Measurements from ENCODE around the gene ZFYVE28.
"Not testable (repeated sequence)": the region's sequence is repeated elsewhere in the genome, so short reads cannot be mapped to it uniquely, and the experiment has no call there.

The ZFYVE28 gene

DNA sequence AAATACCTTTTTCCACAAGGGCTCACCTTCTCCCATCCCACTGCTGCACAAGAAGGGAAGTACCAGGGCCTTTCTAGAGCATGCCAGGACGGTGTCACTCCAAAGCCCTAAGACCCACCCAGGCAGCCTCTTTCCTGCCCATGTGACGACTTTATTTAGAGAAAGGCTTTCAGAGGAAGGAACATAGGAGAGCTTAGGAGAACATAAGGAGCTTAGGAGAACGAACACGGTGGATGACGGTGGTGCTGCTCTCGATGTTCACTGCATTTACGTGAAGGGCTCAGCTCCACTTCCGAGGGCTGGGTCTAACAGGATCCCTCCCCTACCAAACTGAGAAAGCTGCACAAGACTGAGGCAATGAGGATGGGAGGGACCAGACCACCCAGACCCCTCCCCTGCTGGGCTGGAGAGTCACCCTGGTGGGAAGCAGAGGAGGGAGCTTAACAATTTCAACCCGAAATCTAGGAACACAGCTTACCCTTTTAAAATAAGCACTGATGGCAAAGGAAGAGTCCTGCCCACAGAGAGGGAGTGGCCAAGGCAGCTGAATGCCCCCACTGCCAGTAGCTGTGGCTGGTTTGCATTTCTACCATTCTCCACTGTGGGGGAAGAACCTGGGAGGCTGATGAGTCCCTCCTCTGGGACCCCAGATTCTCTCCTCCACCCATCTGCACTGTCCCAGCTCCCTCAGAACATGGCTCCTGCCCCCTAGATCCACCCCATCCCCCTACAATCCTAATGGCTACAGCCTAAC, 29.8 kb downstream of the ZFYVE28 start:
- DNase-seq, result no peak

DNA sequence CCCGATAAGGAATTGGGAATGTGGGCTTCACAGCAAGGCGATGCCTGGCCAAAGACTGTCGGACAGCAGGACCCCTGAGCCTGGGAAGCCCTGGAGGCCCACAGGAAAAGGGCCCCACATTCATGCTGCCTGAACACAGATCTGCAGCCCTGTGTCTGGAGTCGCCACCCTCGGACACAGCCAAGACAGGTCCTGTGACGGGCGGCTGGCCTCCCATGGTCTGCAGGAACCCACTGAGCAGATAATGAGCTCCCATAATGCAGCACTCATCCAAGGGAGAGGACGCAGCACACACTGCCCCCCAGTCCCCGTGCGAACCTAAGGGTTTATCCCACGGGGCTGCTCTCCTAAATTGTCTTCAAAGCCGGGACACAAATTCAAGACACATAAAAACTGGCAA, 30.6 kb downstream of the ZFYVE28 start:
- DNase-seq, result no peak

DNA sequence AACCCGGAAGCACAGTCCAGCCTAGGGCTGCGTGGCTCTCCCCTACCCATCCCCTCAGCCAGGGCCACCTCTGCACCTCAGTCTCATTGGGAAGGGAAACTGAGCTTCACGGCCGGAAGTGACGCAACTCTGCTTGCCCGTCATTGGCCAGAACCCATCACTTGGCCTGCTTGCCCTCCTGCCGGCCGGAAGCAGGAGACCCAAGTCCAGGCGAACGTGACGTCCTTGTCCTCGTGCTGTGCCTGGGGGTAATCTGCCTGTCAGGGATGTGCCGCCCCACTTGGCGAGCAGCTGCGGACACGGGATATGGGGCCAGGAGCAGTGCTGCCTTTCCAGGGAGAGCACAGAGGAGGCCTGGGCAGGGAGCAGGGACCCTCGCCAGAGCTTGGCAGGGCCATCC, 31.2 kb downstream of the ZFYVE28 start:
- no peak for DNase-seq

DNA sequence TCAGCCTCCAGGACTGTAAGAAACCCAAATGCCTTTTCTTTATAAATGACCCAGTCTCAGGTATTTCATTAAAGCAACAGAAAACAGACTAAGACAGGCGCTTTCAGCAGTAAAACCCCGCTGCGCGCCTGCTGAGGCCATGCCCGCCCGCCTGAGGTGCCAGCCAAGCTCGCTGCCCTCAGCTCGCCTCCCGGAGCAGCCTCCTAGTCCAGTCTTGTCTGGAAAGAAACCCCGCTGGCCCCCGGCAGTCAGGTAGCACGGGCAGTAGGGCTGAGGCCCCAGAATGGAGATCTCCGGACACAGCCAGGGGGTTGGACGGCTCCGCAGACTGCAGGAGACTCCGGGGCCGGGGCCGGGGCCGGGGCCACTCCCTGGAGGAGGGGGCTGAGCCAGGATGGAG, 31.7 kb downstream of the ZFYVE28 start:
- no peak for DNase-seq

DNA sequence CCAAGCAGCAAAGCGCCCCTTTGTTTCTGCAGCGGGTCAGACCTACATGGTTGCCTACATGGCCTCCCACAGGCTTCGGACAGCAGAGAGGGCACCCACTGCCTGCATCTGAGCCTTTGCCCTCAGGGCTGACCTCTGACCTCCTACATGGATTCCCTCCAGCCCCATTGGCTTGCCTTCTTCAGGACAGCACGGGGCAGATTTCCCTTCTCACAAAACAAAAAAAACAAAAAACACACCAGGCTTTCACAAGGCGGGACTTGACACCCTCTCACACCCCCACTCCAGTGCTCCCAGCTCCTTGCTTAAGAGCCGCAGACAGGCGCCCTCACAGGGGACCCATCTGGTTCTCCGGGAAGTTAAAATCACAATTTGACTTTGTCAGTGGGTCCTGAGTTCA, 32.9 kb downstream of the ZFYVE28 start:
- DNase-seq, result no peak

DNA sequence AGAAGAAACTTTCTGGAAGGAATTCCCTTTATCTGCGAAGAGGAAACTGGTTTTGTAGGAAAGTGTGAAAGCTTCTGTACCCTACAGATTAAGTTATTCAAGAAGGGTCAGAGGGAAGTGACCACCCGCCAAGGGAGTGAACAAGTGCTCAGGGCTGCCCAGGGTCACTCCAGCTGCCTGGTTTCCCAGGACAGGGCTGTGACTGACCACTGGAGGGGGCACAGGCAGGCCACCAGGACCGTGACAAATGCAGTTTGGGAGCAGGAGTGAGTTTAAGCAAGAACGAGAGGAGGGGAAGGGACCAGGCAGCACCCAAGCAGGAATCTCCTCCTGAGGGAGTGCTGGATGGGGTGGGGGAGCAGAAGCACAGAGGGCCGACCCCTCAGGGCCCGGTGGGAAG, 34.2 kb downstream of the ZFYVE28 start:
- DNase-seq, result no peak

DNA sequence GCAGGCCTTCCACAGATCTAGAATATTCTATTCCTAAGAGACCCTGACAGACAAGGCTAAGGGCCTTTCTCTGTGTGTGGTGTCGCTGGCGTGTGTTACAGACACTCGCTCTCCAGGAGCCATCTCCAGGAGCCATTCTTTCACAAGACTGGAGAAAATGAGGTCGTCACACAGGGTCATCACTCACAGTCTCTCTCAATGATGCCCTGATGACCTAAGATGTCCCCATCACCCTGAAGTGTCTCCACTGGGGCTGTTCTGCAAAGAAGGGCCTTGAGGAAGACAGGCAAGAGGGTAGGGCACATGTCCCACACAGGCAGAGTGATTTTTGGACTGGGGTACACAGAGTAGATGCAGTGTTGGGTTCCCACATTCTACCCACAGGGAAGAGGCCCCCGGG, 34.7 kb downstream of the ZFYVE28 start:
- no peak for DNase-seq

DNA sequence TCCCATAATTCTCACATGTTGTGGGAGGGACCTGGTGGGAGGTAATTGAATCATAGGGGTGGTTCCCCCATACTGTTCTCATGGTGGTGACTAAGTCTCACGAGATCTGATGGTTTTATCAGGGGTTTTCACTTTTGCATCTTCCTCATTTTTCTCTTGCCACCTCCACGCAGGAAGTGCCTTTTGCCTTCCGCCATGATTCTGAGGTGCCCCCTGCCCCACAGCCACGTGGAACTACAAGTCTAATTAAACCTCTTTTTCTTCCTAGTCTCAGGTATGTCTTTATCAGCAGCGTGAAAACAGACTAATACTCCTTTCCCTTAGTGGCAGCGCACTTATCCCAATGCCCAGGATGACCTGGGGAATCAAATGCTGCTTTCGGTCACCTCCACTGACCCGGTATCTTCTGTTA, 35.2 kb downstream of the ZFYVE28 start:
- DNase-seq, result not testable (repeated sequence)

DNA sequence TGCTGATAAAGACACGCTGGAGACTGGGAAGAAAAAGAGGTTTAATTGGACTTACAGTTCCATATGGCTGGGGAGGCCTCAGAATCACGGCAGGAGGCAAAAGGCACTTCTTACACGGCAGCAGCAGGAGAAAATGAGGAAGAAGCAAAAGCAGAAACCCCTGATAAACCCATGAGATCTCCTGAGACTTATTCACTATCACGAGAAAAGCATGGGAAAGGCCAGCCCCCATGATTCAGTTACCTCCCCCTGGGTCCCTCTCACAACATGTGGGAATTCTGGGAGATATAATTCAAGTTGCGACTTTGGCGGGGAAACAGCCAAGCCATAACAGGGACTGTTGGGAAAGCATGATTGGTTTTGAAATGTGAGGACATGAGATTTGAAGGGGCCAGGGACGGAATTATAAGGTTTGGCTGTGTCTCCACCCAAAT, 35.7 kb downstream of the ZFYVE28 start:
- not testable (repeated sequence) for DNase-seq

DNA sequence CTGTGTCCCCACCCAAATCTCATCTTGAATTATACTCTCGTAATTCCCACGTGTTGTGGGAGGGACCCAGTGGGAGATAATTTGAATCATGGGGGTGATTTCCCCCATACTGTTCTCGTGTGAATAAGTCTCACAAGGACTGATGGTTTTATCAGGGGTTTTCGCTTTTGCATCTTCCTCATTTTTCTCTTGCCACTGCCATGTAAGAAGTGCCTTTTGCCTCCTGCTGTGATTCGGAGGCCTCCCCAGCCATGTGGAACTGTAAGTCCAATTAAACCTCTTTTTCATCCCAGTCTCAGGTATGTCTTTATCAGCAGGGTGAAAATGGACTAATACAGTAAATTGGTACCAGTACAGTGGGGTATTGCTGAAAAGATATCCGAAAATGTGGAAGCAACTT, 37.9 kb downstream of the ZFYVE28 start:
- not testable (repeated sequence) for DNase-seq

DNA sequence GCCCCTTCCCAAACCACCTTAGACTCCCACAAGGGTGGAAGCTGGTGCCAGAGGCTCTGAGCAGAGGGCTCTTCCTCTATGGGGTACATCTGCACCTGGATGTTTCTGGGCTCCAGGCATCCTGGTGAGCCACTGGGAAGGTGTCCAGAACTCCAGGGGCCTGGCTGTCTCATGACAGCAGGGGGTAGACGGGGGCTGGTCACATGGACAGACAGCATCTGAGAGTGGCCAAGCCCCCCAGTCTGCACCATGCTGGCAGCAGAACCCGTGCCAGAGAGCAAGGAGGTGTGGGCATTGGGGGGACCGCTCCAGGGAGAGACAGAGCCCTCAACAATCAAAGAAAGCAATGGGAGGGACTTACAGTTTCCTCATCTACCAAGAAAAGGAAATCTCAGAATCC, 39.5 kb downstream of the ZFYVE28 start:
- no peak for DNase-seq

DNA sequence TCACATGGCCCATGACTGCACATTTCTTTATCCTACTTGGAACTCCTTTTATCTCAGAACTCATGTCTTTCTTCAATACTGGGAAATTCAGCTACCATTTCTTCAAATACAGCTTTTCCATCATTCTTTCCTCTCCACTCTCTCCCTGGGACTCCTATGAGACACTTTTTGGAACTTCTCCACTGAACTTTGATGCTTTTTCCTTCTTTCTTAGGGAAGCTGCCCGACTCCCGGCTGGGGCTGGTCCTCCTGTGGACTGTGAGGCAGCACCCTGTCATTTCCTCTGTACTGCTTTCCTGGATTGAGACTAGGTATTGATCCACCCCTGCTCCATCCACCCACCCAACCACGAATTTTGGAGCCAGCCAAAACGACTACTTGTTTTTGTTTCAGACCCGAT, 40.0 kb downstream of the ZFYVE28 start:
- no peak for DNase-seq

DNA sequence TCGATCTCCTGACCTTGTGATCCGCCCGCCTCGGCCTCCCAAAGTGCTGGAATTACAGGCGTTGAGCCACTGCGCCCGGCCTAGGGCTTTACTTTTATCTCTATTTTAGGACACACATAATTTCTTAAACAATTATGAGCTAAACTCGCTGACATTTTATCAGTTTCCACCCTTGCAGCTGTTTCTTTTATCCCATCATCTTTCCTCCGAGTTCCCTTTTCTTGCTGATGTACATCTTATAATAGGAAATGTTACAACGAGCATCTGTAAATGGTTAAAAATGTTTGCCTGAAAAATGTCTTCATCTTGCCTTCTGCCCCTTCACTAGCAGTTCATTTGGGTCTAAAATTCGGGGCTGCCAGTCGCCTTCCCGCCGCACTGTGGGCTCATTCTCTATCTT, 41.2 kb downstream of the ZFYVE28 start:
- no peak for DNase-seq

DNA sequence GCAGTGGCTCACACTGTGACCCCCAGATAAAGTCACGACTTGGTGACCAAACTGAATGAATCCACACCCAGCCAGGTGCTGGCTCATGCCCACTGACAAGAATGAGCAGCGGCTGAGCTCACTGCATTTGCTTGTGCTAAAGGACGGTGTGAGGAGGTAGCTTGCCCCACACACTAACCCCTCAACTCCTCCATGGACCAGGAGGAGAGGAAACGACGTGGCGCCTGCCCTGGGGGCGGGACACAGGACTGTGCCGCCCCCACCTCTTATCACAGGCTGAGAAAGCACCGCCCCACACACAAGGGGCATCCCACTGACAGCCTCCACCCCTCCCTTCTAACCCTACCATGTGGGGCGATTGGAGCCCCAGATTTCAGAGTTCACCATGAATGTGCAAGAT, 43.0 kb downstream of the ZFYVE28 start:
- DNase-seq, result no peak

DNA sequence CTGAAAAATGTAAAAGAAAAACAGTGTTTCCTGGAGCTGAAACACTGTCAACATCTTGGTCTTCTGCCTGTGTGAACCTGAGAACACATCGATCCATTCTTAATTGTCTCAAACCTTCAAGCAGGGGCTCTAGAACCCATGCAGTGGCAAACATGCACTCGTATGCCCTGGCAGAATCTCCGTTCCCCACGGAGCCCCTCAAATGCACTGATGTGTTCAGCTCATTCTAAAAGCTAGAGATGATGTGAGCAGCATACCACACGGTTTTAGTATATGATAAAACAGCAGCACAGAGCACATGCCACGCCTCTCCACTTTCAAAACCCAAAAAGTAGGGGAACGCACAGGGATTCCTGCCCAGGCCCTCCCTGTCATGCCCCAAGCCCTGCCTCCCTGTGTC, 44.9 kb downstream of the ZFYVE28 start:
- DNase-seq, result no peak

DNA sequence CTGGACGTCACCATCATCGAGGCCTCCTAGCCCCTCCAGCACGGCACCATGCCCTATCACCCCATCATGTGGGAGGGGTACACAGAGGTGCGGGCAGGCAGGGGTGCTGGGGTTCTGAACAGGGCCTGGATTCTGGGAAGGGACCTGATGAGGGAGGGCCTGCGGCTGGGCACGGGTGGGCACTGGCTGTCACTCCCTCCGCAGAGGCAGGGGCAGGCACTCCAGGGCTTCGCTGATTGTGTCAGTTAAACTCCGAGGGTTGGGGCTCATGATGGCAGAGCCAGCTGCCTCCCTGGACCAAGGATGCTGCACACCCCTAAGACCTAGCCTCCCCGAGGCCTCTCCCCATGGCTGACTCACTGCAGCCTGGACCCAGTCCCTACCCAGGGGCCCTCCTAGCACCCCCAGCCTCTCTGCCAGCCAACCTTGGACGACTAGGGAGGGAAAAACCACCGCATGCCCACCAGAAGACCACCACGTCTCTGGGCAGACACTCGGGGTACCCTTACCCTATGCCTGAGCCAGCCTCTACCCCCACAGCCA, 45.9 kb downstream of the ZFYVE28 start:
- DNase-seq, result no peak

DNA sequence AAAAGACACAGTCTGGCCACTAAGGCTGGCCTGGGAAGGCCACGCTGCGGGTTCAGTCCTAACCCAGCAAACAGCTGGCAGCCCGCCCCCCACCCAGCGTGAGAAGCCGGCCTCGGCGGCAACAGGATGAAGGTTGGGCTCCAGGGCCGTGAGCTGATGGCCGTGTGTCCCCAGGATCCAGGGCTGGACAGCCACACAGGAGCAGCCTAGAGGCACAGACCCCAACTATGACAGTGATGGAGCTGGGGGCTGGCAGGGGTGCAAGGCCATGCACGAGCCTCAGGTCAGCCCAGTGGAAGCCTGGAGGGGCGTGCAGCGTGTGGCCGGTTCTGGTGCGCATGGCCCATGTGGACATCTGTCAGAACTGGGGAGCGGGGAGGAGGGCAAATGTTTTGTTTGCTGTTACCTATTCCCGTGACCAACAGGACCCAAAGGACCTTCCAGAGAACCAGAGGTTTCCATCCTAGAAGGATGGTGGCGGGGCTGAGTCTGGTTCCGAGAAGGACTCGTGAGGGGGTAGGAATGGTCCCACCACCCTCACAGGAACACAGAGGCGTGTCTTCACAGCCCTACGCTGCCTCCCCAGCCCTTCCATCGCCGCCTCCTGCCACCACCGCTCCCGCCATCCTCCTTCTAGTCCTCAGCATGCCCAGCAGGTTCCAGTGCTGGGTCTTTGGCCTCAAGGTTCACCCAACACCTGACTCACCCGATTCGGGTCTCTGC, 46.5 kb downstream of the ZFYVE28 start:
- DNase-seq, result no peak

DNA sequence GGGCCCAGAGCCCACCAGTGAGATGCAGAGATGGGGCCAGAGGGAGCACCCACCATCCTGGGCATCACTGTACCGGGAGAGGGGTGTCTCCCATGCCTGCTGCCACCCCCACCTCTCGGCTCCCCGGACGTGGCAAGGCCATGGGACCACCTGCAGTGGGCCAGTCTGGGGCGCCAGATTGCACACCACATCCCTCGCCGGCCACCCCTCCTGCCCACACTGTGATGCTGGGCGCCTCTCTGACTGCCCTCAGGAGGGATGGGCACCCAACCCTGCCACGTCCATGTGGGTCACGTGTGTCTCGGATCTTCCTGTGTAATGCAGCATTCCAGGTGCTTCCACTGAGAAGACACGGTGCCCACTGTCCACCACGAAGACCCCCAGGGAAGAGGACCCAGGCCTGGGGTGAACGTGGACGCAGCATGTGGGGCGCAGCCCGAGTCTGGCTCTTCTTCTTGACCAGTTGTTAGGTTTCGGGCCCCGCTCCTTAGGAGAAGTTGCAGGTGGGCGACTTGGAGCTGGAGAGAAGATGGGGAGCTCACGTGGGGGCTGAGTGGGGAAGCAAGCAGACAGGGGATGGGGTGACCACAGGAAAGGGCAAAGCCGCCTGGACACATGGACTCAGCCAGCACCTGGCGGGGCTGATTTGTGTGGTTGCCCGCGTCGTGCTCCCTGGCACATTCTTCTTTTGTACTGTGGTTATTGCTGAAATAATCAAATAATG, 47.7 kb downstream of the ZFYVE28 start:
- no peak for DNase-seq

DNA sequence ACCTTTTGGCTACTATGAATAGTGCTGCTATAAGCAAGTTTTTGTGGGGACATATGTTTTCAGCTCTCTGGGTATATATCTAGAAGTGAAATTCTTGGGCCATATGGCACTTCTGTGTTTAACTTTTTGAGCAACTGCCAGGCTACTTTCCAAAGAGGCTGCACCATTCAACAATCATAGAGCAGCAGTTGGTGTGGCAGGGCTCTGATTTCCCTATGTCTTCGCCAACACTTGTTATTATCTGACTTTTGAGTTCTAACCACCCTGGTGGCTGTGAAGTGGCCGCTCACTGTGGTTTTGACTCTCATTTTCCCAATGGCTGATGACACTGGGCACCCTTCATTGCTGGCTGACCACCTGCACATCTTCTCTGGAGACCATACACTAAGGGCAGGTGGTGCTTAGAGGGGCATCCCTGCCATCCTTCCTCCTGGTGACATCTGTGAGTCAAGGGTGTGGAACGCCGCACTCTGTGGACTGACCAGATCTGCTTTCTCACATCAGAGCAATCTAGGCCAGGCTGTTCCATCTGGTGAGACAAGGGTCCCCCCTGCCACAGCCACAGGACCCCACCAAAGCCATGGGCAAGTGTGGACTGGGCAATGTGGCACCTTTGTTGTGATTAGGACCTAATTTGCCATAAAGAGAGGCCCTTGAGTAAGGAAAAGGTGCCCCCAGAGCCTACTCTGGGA, 49.6 kb downstream of the ZFYVE28 start:
- no peak for DNase-seq

DNA sequence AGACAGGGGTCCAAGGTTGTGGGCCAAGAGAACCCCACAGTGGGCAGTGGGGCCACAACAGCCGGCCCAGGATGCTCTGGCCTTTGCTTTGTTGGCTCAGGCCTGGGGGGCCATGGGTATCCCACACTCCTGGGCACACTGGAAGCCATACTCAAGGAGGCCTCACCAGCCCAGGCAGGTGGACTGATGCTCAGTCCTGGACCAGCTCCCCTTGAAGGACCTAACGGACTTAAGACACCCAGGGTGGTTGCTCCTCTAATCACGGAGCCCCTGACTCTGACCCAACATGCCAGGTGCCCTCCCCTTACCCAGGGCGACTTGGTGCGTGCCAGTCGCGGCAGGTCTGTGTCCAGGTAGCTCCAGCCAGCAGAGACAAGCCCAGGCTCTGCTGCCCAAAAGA, 50.8 kb downstream of the ZFYVE28 start:
- no peak for DNase-seq

DNA sequence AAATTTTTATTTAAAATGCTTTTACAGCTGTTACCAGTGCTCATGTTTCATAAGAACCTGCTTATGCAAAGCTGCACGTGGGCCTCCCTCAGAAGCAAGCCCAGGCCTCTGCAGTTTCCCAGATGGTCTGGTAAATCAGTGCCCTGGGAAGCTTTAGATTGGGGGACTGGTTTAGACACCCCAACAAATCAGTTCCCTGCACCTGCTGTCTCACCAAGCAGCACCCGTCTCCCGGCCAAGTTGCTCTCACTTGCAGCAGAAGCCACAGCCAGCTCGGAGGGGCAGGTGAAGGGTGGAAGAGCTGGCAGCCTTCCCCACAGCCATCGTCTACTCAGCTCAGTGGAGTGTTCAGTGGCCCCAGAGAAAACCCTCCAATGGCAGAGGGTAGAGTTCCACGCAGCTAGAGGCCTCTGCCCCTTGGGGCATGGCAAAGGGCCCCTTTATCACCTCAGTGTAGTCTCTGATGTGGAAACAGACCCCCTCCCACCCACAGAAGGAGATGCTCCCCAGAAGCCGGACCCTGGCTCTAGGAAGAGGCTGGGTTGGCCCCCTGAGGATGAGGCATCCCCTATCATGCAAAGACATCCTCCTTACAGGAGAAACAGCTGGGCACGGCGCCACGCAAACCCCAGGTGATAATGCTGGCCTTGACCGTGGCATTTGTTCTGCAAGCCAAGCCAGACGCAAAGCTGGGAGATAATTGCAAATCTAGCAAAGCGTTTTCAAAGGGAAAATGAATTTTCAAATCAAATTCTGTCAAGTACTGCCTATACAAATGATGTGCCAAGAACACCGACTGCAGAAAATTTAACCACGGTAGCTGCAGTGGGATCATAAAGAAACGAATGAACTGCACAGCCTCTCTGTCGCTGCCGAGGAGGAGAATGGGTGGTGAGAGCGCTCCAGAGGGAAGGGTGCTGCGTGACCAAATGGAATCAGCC, 51.9 kb downstream of the ZFYVE28 start:
- no peak for DNase-seq

DNA sequence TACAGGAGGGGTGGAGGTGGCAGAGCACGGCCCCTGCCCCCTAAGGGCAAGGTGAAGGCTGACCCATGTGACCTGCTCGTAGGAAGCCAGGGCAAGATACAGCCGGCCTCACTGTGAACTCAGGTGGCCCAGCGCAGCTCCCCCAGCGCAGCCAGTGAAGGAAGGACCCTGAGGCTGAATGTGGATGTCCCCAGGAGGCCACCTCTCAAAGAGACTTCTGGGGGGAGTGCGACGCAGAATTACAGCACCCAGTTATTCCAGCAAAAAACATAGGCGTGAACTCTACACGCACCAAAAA, 52.6 kb downstream of the ZFYVE28 start:
- DNase-seq, result no peak
